H1 (cell line): ENCODE data around the gene ITGA8. TPM values are rescaled to one million over a fixed set of nuclear protein-coding genes. Genes with fewer than 3 reads are reported as not detected.

Experiments
- CTCF ChIA-PET: fragments of 300-600 bp; sonication (Branson Sonifier 250); formaldehyde crosslinking; loops from one replicate; lab custom pipeline; 2021; ENCODE audit not compliant: partially characterized antibody; lab: Charles Lee
- POLR2A ChIA-PET: fragments of 300-600 bp; sonication (Branson Sonifier 250); formaldehyde crosslinking; loops from one replicate; lab custom pipeline; 2021; ENCODE audit warnings: inconsistent platforms; ENCODE audit not compliant: partially characterized antibody; lab: Charles Lee
- DNase-seq, 2 experiments: peaks; one replicate each; pipeline versions ENCODE4 v3.0.0 to v3.0.0-alpha.2; 2010 to 2022; ENCODE audit warnings: low spot score in 2 of 2, low read depth in 1 of 2, mixed read lengths in 1 of 2
- FAIRE-seq: peaks from 2 replicates; lab custom pipeline; 2011; peaks lifted over from hg19 to GRCh38; lab: Jason Lieb, UNC
- H2AFZ ChIP-seq: 2 replicates; pipeline ENCODE4 v1.8.1; 2012; ENCODE audit warnings: low read length, inconsistent platforms
- H2AK5ac ChIP-seq: 2 replicates; pipeline ENCODE4 v1.6.1; 2013; ENCODE audit warnings: low read depth, low read length
- H2BK120ac ChIP-seq: replicated peaks from 2 replicates; pipeline ENCODE3; 2013; ENCODE audit warnings: low read depth, low read length, inconsistent platforms
- H2BK12ac ChIP-seq: 2 replicates; pipeline ENCODE4 v1.6.1; 2013; ENCODE audit warnings: low read depth, low read length
- H2BK15ac ChIP-seq: 2 replicates; pipeline ENCODE4 v1.6.1; 2013; ENCODE audit warnings: low read length
- H2BK20ac ChIP-seq: 2 replicates; pipeline ENCODE4 v1.6.1; 2013; ENCODE audit warnings: low read length
- H2BK5ac ChIP-seq: 2 replicates; pipeline ENCODE4 v1.6.1; 2013; ENCODE audit warnings: low read depth, low read length
- H3K14ac ChIP-seq: 2 replicates; pipeline ENCODE4 v1.6.1; 2013; ENCODE audit warnings: inconsistent platforms; ENCODE audit not compliant: insufficient read length
- H3K18ac ChIP-seq: 2 replicates; pipeline ENCODE4 v1.6.1; 2013; ENCODE audit warnings: low read length; ENCODE audit errors: extremely low read depth
- H3K23ac ChIP-seq: 2 replicates; pipeline ENCODE4 v1.6.1; 2013; ENCODE audit warnings: inconsistent platforms; ENCODE audit not compliant: insufficient read length
- H3K23me2 ChIP-seq: 2 replicates; pipeline ENCODE4 v1.6.1; 2013; ENCODE audit warnings: low read depth, low read length
- H3K27ac ChIP-seq: 2 replicates; pipeline ENCODE4 v1.6.1; 2011; ENCODE audit warnings: low read depth, low read length, inconsistent platforms
- H3K27me3 ChIP-seq, 4 experiments: replicated peaks in 1 of 4; 1 replicate in 1 of 4; 2 replicates in 3 of 4; pipeline versions ENCODE4 v1.6.1 to v1.8.1; 2011 to 2013; ENCODE audit warnings: low read length in 3 of 4, mild to moderate bottlenecking in 3 of 4, inconsistent platforms in 2 of 4, mixed read lengths in 2 of 4, moderate library complexity in 1 of 4; ENCODE audit not compliant: control insufficient read depth in 3 of 4, insufficient read depth in 3 of 4; ENCODE audit errors: extremely low read depth in 1 of 4
- H3K36me3 ChIP-seq, 4 experiments: 2 replicates each; pipeline versions ENCODE4 v1.6.1 to v1.8.1; 2011 to 2013; ENCODE audit warnings: mild to moderate bottlenecking in 4 of 4, low read length in 3 of 4, moderate library complexity in 2 of 4, control low read depth in 1 of 4, inconsistent platforms in 1 of 4; ENCODE audit not compliant: insufficient read depth in 4 of 4, control insufficient read depth in 2 of 4
- H3K4ac ChIP-seq: replicated peaks from 2 replicates; pipeline ENCODE3; 2013; ENCODE audit warnings: low read length, low read depth, mixed read lengths, inconsistent platforms; ENCODE audit not compliant: insufficient read length
- H3K4me1 ChIP-seq, 4 experiments: replicated peaks in 1 of 4; 1 replicate in 1 of 4; 2 replicates in 3 of 4; pipeline versions ENCODE4 v1.6.1 to v1.8.1; 2011 to 2013; ENCODE audit warnings: low read length in 3 of 4, inconsistent platforms in 2 of 4, mixed read lengths in 1 of 4; ENCODE audit not compliant: insufficient read depth in 4 of 4, control insufficient read depth in 3 of 4
- H3K4me2 ChIP-seq, 2 experiments: 2 replicates each; pipeline versions ENCODE4 v1.6.1 to v1.8.1; 2011 to 2013; ENCODE audit warnings: low read depth in 2 of 2, low read length in 2 of 2, control low read depth in 1 of 2, inconsistent platforms in 1 of 2, mild to moderate bottlenecking in 1 of 2; ENCODE audit not compliant: insufficient read depth in 1 of 2
- H3K4me3 ChIP-seq, 4 experiments: fragments of 200-600, 300-600 bp in 1 of 4; sonication (generic), shearing (Covaris generic), sonication (Bioruptor Twin) in 1 of 4; 2 replicates each; pipeline versions ENCODE4 v1.5.1 to v1.8.1; 2011 to 2016; ENCODE audit warnings: low read length in 4 of 4, low read depth in 3 of 4, control low read depth in 2 of 4, inconsistent platforms in 2 of 4, mild to moderate bottlenecking in 2 of 4, mixed read lengths in 1 of 4, moderate library complexity in 1 of 4; ENCODE audit not compliant: insufficient read depth in 2 of 4; ENCODE audit errors: extremely low read depth in 1 of 4
- H3K56ac ChIP-seq: replicated peaks from 2 replicates; pipeline ENCODE3; 2013; ENCODE audit warnings: low read depth, mild to moderate bottlenecking, mixed read lengths, low read length, inconsistent platforms; ENCODE audit not compliant: insufficient read length
- H3K79me1 ChIP-seq: 2 replicates; pipeline ENCODE4 v1.6.1; 2013; ENCODE audit warnings: low read depth, low read length, control low read depth
- H3K79me2 ChIP-seq, 2 experiments: 2 replicates each; pipeline versions ENCODE4 v1.6.1 to v1.8.1; 2012 to 2013; ENCODE audit warnings: low read length in 2 of 2, mild to moderate bottlenecking in 2 of 2, inconsistent platforms in 1 of 2; ENCODE audit not compliant: insufficient read depth in 2 of 2, control insufficient read depth in 1 of 2
- H3K9ac ChIP-seq, 4 experiments: replicated peaks in 1 of 4; 1 replicate in 1 of 4; 2 replicates in 3 of 4; pipeline versions ENCODE4 v1.6.1 to v1.8.1; 2011 to 2013; ENCODE audit warnings: low read depth in 3 of 4, low read length in 3 of 4, control low read depth in 2 of 4, mild to moderate bottlenecking in 2 of 4, moderate library complexity in 2 of 4, inconsistent platforms in 1 of 4; ENCODE audit errors: extremely low read depth in 1 of 4
- H3K9me3 ChIP-seq, 2 experiments: 2 replicates each; pipeline versions ENCODE4 v1.6.1 to v1.8.1; 2012 to 2013; ENCODE audit warnings: mild to moderate bottlenecking in 2 of 2, moderate library complexity in 2 of 2, control low read depth in 1 of 2, inconsistent platforms in 1 of 2, low read depth in 1 of 2, low read length in 1 of 2, mixed read lengths in 1 of 2; ENCODE audit not compliant: insufficient read depth in 2 of 2
- H4K20me1 ChIP-seq, 2 experiments: replicated peaks in 1 of 2; 2 replicates each; pipeline versions ENCODE3 to v1.8.1; 2011 to 2013; ENCODE audit warnings: inconsistent platforms in 2 of 2, low read length in 2 of 2, mild to moderate bottlenecking in 1 of 2; ENCODE audit not compliant: insufficient read depth in 2 of 2, control insufficient read depth in 1 of 2
- H4K5ac ChIP-seq: 2 replicates; pipeline ENCODE4 v1.6.1; 2013; ENCODE audit warnings: low read length, low read depth, mixed read lengths, inconsistent platforms; ENCODE audit not compliant: insufficient read length
- H4K8ac ChIP-seq: 2 replicates; pipeline ENCODE4 v1.8.0; 2013; ENCODE audit warnings: mild to moderate bottlenecking, moderate library complexity, low read length, inconsistent platforms; ENCODE audit not compliant: insufficient read depth; ENCODE audit errors: extremely low read depth
- H4K91ac ChIP-seq: replicated peaks from 2 replicates; pipeline ENCODE3; 2013; ENCODE audit warnings: low read length, mixed read lengths, inconsistent platforms; ENCODE audit not compliant: insufficient read length
- ATF2 ChIP-seq: IDR thresholded peaks from 2 replicates; pipeline ENCODE4 v1.6.1; 2012; ENCODE audit warnings: low read length, inconsistent platforms
- CBX8 ChIP-seq: fragments of 300-800, 300-1000 bp; sonication (generic); IDR thresholded peaks from 2 replicates; pipeline ENCODE4 v1.7.1; 2016; ENCODE audit warnings: low read depth, low read length, borderline replicate concordance
- CTBP2 ChIP-seq: IDR thresholded peaks from 2 replicates; pipeline ENCODE4 v1.7.0; 2011; ENCODE audit warnings: borderline replicate concordance, mild to moderate bottlenecking, moderate library complexity, mixed read lengths, low read length; ENCODE audit not compliant: insufficient read depth, insufficient read length
- FOSL1 ChIP-seq: IDR thresholded peaks from 2 replicates; pipeline ENCODE4 v1.6.1; 2011; ENCODE audit warnings: mild to moderate bottlenecking, low read depth, low read length, moderate library complexity; ENCODE audit not compliant: insufficient read depth
- HDAC2 ChIP-seq, 2 experiments: fragments of 300-600 bp in 1 of 2; sonication (generic) in 1 of 2; IDR thresholded peaks; 2 replicates each; pipeline ENCODE4 v1.6.1; 2011 to 2012; ENCODE audit warnings: low read depth in 2 of 2, low read length in 2 of 2, mild to moderate bottlenecking in 2 of 2, moderate library complexity in 2 of 2, borderline replicate concordance in 1 of 2, inconsistent platforms in 1 of 2
- JUND ChIP-seq: IDR thresholded peaks from 2 replicates; pipeline ENCODE4 v1.6.1; 2011; ENCODE audit warnings: mild to moderate bottlenecking, improper control_type of control experiment, low read length
- POLR2A ChIP-seq, 2 experiments: IDR thresholded peaks; 1 replicate in 1 of 2; 2 replicates in 1 of 2; pipeline ENCODE4 v1.6.1; 2011; ENCODE audit warnings: low read depth in 2 of 2, low read length in 2 of 2, mild to moderate bottlenecking in 2 of 2; ENCODE audit errors: control extremely low read depth in 1 of 2
- RNF2 ChIP-seq: fragments of 200-900, 300-1000 bp; sonication (generic); IDR thresholded peaks from 2 replicates; pipeline ENCODE4 v1.7.1; 2016; ENCODE audit warnings: borderline replicate concordance, low read depth, mild to moderate bottlenecking, antibody characterized with exemption, low read length; ENCODE audit not compliant: poor library complexity, severe bottlenecking; ENCODE audit errors: missing control alignments
- TAF1 ChIP-seq: IDR thresholded peaks from 2 replicates; pipeline ENCODE4 v1.6.1; 2011; ENCODE audit warnings: mild to moderate bottlenecking, low read depth, low read length
- TAF7 ChIP-seq: optimal IDR thresholded peaks from 2 replicates; pipeline ENCODE3; 2011; ENCODE audit warnings: low read depth, mild to moderate bottlenecking, inconsistent platforms, low read length, moderate library complexity, borderline replicate concordance
- TEAD4 ChIP-seq: IDR thresholded peaks from 2 replicates; pipeline ENCODE4 v1.6.1; 2012; ENCODE audit warnings: low read depth, low read length, inconsistent platforms, mixed read lengths
- ZNF274 ChIP-seq: IDR thresholded peaks from 2 replicates; pipeline ENCODE4 v1.7.0; 2012; ENCODE audit warnings: low read length, borderline replicate concordance; ENCODE audit errors: extremely low read depth
- WGBS, 2 experiments: shearing (Covaris generic) in 1 of 2; methylation state at CpG; one replicate each; pipeline versions ENCODE4 v1.1.6 to v1.1.7; 2013 to 2015; ENCODE audit warnings: low lambda C conversion rate in 2 of 2, mixed read lengths in 2 of 2, inconsistent platforms in 1 of 2, low coverage in 1 of 2, missing lambda C conversion rate in 1 of 2; ENCODE audit not compliant: insufficient replicate concordance in 2 of 2, insufficient coverage in 1 of 2, insufficient read length in 1 of 2; ENCODE audit errors: extremely low coverage in 1 of 2, missing lambda C conversion rate in 1 of 2; 5-methylcytosine and 5-hydroxymethylcytosine counted together
- polyA plus RNA-seq, 7 experiments: library from polyadenylated mRNA; depleted of rRNA in 3 of 7; stranded (reverse) in 5 of 7; unstranded in 2 of 7; fragments of >200 nt in 5 of 7; fragments of 200-250 nt in 2 of 7; gene quantifications; 1 replicate in 5 of 7; 2 replicates in 1 of 7; 4 replicates in 1 of 7; pipeline versions ENCODE4 v1.2.1 to v1.2.3, GENCODE V29; 2011 to 2013; ENCODE audit warnings: missing spikeins in 2 of 7, mixed read lengths in 2 of 7
- total RNA-seq: library from RNA; stranded (reverse); fragmentation: NEBNext Ultra II Directional; extraction: Animal tissue kit (Norgen Biotek cat#: 25700); gene quantifications from 2 replicates; pipeline ENCODE4 v1.2.1, GENCODE V29; 2021

ITGA8 gene
- total and polyA plus RNA-seq, 2 of the 8 experiments (the other 6 are each of a cell fraction or from before 2014, with no cell fraction given): not detected

GRCh38 chr10:15627617-15628196, 92.0 kb downstream of the ITGA8 start:
- no peak overlapping the region for H3K4me3 ChIP-seq
- H4K91ac ChIP-seq: no peak overlapping the region
- H3K27ac ChIP-seq: no peak overlapping the region
- CTCF ChIA-PET: no interaction called here
- no peaks in the 10 kb centered on the region for H3K79me2 ChIP-seq
- H4K5ac ChIP-seq: no peak overlapping the region
- WGBS, 2 experiments: 87% methylated on average over 8 of the region's 8 CpGs; no CpG with 5 or more reads in 1 of the 2 experiments
- no peaks in the 10 kb centered on the region for H3K79me1 ChIP-seq
- H3K14ac ChIP-seq: no peak overlapping the region
- no peak overlapping the region for H2AK5ac ChIP-seq
- FAIRE-seq: no peak
- no peaks in the 10 kb centered on the region for H4K20me1 ChIP-seq
- no peak overlapping the region for H2BK12ac ChIP-seq
- no peak overlapping the region for H2BK5ac ChIP-seq
- no peaks in the 10 kb centered on the region for H3K9me3 ChIP-seq
- POLR2A ChIA-PET: no interaction called here
- no peak overlapping the region for H2BK15ac ChIP-seq
- no peak for DNase-seq
- H3K4ac ChIP-seq: no peak overlapping the region
- no peak overlapping the region for H3K9ac ChIP-seq
- no peak overlapping the region for H3K56ac ChIP-seq
- H3K27me3 ChIP-seq: no peaks in the 10 kb centered on the region
- H2BK120ac ChIP-seq: no peak overlapping the region
- no peaks in the 10 kb centered on the region for H3K4me1 ChIP-seq
- no peak overlapping the region for H2AFZ ChIP-seq
- no peak overlapping the region for H3K23ac ChIP-seq
- H3K23me2 ChIP-seq: no peaks in the 10 kb centered on the region
- H3K18ac ChIP-seq: no peak overlapping the region
- no peak overlapping the region for H3K4me2 ChIP-seq
- no peaks in the 10 kb centered on the region for H3K36me3 ChIP-seq
- no peak overlapping the region for H2BK20ac ChIP-seq
- no peak overlapping the region for H4K8ac ChIP-seq
- TF ChIP-seq TAF1 (no peak), CBX8 (no peak), ZNF274 (no peak), ATF2 (no peak), TEAD4 (no peak), CTBP2 (no peak), POLR2A (IDR thresholded peaks at IDR 0.05; ENCODE audit: control extremely low read depth in 1 of 2, low read depth in 2 of 2, low read length in 2 of 2) (no peak), HDAC2 (IDR thresholded peaks at IDR 0.05; ENCODE audit: borderline replicate concordance in 1 of 2, low read depth in 2 of 2, low read length in 2 of 2) (no peak), RNF2 (no peak), JUND (no peak), TAF7 (no peak), FOSL1 (no peak)
